ENCODE data around the gene FOXC1.

The FOXC1 gene

DNA sequence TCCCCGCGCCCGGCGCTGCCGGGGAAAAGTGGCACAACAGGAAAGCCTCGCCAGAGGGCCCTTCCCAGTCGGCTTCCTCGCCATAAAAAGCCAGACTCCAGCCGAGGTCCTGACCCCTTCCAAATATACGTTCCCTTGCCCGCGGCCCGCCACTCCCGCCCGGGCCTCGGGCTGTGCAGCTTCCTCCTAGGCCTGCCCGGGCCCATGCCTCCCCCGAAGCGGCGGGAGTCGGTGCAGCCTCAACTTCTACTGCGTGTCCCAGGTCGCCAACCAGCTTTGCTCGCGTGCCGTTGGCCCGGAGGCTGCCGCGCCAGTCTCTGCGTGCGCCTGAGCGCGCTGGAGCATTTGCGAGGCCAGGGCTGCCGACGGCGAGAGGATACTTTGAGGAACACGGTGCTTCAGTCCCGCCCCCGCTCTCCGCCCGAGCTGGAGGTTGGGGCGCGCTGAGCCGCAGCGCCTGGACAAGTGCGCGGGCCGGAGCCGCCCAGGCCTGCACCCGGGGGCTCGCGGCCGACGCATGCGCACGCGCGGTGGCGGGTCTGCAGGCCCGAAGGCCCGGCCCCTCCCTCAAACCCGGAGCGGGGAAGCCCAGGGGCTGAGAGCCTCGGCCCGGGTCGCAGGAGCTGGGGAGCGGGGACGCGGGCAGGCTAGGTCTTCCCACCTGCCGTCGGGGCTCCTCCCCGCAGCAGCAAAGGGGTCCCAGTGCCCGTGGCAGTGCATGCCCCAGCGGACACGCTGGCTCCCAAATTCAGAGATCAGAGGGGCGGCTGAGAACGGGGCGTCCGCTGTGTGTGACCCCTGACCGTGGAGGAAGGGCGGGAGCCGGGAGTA is 10.2 kb downstream of the FOXC1 start:
- H3K4me3 ChIP-seq (replicated peaks; ENCODE audit: low read depth, low read length) = no peak overlapping the region
- no peaks in the 10 kb centered on the region; the same call in none of the 2 replicates for H3K27me3 ChIP-seq (replicated peaks; ENCODE audit: control insufficient read depth, insufficient read depth, low read length)
- DNase-seq (ENCODE audit: extremely low read depth, insufficient read length) = no peak
- TF ChIP-seq, protein P1, sequence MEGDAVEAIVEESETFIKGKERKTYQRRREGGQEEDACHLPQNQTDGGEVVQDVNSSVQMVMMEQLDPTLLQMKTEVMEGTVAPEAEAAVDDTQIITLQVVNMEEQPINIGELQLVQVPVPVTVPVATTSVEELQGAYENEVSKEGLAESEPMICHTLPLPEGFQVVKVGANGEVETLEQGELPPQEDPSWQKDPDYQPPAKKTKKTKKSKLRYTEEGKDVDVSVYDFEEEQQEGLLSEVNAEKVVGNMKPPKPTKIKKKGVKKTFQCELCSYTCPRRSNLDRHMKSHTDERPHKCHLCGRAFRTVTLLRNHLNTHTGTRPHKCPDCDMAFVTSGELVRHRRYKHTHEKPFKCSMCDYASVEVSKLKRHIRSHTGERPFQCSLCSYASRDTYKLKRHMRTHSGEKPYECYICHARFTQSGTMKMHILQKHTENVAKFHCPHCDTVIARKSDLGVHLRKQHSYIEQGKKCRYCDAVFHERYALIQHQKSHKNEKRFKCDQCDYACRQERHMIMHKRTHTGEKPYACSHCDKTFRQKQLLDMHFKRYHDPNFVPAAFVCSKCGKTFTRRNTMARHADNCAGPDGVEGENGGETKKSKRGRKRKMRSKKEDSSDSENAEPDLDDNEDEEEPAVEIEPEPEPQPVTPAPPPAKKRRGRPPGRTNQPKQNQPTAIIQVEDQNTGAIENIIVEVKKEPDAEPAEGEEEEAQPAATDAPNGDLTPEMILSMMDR (IDR thresholded peaks at IDR 0.05; ENCODE audit: insufficient read depth, low read length, poor library complexity, severe bottlenecking) = no peak
- H3K36me3 ChIP-seq (ENCODE audit: control insufficient read depth, insufficient read depth, low read length) = no peaks in the 10 kb centered on the region

DNA sequence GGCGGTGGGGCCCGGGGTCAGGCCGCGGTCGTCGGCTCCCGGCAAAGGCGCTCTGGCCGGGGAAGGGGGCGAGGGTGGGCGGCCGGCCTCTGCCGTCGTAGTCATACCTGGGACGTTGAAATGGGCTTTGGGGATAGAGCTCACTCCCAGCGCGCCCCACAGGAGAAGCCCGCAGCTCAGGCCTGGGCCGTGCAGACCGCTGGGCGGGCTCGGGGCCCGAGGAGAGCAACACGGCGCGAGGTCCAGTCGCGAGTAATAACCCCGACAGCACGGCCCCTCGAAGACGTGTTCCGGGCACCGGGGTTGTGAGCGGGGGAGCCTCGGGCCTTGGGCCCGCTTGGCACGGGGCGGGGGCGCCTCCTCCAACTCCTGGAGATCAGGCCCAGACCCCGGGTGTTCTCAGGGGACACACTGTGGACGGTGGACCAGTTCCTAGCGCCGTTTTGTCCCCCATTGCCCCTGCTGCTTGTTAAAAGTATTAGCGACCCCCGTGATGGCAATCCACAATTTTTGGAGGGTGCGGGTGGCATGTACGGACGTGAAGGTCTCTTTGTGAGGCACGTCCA is 10.9 kb downstream of the FOXC1 start:
- Histone ChIP-seq H3K27me3 (replicated peaks; ENCODE audit: control insufficient read depth, insufficient read depth, low read length) (no peaks in the 10 kb centered on the region; the same call in none of the 2 replicates), H3K36me3 (ENCODE audit: control insufficient read depth, insufficient read depth, low read length) (no peaks in the 10 kb centered on the region), H3K4me3 (replicated peaks; ENCODE audit: low read depth, low read length) (no peak overlapping the region)
- TF ChIP-seq, protein P1 (IDR thresholded peaks at IDR 0.05; ENCODE audit: insufficient read depth, low read length, poor library complexity, severe bottlenecking) = no peak
- no peak for DNase-seq (ENCODE audit: extremely low read depth, insufficient read length)

GRCh38 chr6:1621070-1621701 is 11.5 kb downstream of the FOXC1 start:
- no peak overlapping the region for H3K4me3 ChIP-seq (replicated peaks; ENCODE audit: low read depth, low read length)
- no peaks in the 10 kb centered on the region for H3K36me3 ChIP-seq (ENCODE audit: control insufficient read depth, insufficient read depth, low read length)
- no peaks in the 10 kb centered on the region; the same call in none of the 2 replicates for H3K27me3 ChIP-seq (replicated peaks; ENCODE audit: control insufficient read depth, insufficient read depth, low read length)
- no peak for DNase-seq (ENCODE audit: extremely low read depth, insufficient read length)
- TF ChIP-seq, protein P1 (IDR thresholded peaks at IDR 0.05; ENCODE audit: insufficient read depth, low read length, poor library complexity, severe bottlenecking) = no peak

GRCh38 chr6:1622220-1622850 is 12.6 kb downstream of the FOXC1 start:
- TF ChIP-seq, protein P1 (IDR thresholded peaks at IDR 0.05; ENCODE audit: insufficient read depth, low read length, poor library complexity, severe bottlenecking) = no peak
- Histone ChIP-seq H3K27me3 (replicated peaks; ENCODE audit: control insufficient read depth, insufficient read depth, low read length) (no peaks in the 10 kb centered on the region; the same call in none of the 2 replicates), H3K4me3 (replicated peaks; ENCODE audit: low read depth, low read length) (no peak overlapping the region), H3K36me3 (ENCODE audit: control insufficient read depth, insufficient read depth, low read length) (no peaks in the 10 kb centered on the region)
- no peak for DNase-seq (ENCODE audit: extremely low read depth, insufficient read length)

GRCh38 chr6:1622851-1623768 is 13.4 kb downstream of the FOXC1 start:
- H3K27me3 ChIP-seq (replicated peaks; ENCODE audit: control insufficient read depth, insufficient read depth, low read length) = no peaks in the 10 kb centered on the region; the same call in none of the 2 replicates
- DNase-seq (ENCODE audit: extremely low read depth, insufficient read length) = no peak
- TF ChIP-seq, protein P1 (IDR thresholded peaks at IDR 0.05; ENCODE audit: insufficient read depth, low read length, poor library complexity, severe bottlenecking) = no peak
- H3K4me3 ChIP-seq (replicated peaks; ENCODE audit: low read depth, low read length) = no peak overlapping the region
- H3K36me3 ChIP-seq (ENCODE audit: control insufficient read depth, insufficient read depth, low read length) = no peaks in the 10 kb centered on the region
